ENCODE measurements around the gene AMMECR1. TPM values are rescaled to one million over a fixed set of nuclear protein-coding genes. Genes with fewer than 3 reads are reported as not detected.
A peak's percentile ranks its signal among the peaks of the same experiment; 100 is the strongest.

AMMECR1 gene
- total and polyA plus RNA-seq, 2 of the 8 experiments (the other 6 are each of a cell fraction or from before 2014, with no cell fraction given), result 10.2 to 21.2 TPM

- Histone ChIP-seq H3K14ac (ENCODE audit: insufficient read length) (no peak overlapping the region), H2AFZ (ENCODE audit: low read length) (no peak overlapping the region), H2BK120ac (replicated peaks; ENCODE audit: low read depth, low read length) (no peak overlapping the region), H4K20me1 (replicated peaks in 1 of 2; ENCODE audit: control insufficient read depth in 1 of 2, insufficient read depth in 2 of 2, low read length in 2 of 2) (no peaks in the 10 kb centered on the region), H3K9ac (replicated peaks in 1 of 4; ENCODE audit: extremely low read depth in 1 of 4, low read depth in 3 of 4, low read length in 3 of 4) (no peak overlapping the region), H3K4ac (replicated peaks; ENCODE audit: insufficient read length, low read depth, low read length) (no peak overlapping the region), H3K36me3 (ENCODE audit: control insufficient read depth in 2 of 4, insufficient read depth in 4 of 4, low read length in 3 of 4) (no peaks in the 10 kb centered on the region), H3K23me2 (ENCODE audit: low read depth, low read length) (no peaks in the 10 kb centered on the region), H3K79me1 (ENCODE audit: low read depth, low read length) (no peaks in the 10 kb centered on the region), H3K18ac (ENCODE audit: extremely low read depth, low read length) (no peak overlapping the region), H3K27me3 (replicated peaks in 1 of 4; ENCODE audit: control insufficient read depth in 3 of 4, extremely low read depth in 1 of 4, insufficient read depth in 3 of 4, low read length in 3 of 4) (no peaks in the 10 kb centered on the region), H3K56ac (replicated peaks; ENCODE audit: insufficient read length, low read depth, low read length) (no peak overlapping the region), H3K9me3 (ENCODE audit: insufficient read depth in 2 of 2, low read depth in 1 of 2, low read length in 1 of 2) (no peaks in the 10 kb centered on the region), H3K4me3 (ENCODE audit: extremely low read depth in 1 of 4, insufficient read depth in 2 of 4, low read depth in 3 of 4, low read length in 4 of 4) (no peak overlapping the region), H2BK15ac (ENCODE audit: low read length) (no peak overlapping the region), H4K91ac (replicated peaks; ENCODE audit: insufficient read length, low read length) (no peak overlapping the region), H3K27ac (ENCODE audit: low read depth, low read length) (no peak overlapping the region), H4K8ac (ENCODE audit: extremely low read depth, insufficient read depth, low read length) (no peak overlapping the region), H2BK12ac (ENCODE audit: low read depth, low read length) (no peak overlapping the region), H2BK20ac (ENCODE audit: low read length) (no peak overlapping the region), H2AK5ac (ENCODE audit: low read depth, low read length) (no peak overlapping the region), H4K5ac (ENCODE audit: insufficient read length, low read depth, low read length) (no peak overlapping the region), H3K23ac (ENCODE audit: insufficient read length) (no peak overlapping the region), H3K79me2 (ENCODE audit: control insufficient read depth in 1 of 2, insufficient read depth in 2 of 2, low read length in 2 of 2) (peaks cover 0 to 11% of the 10 kb centered on the region in 2 experiments; a peak in 2 of 4 replicates), H3K4me2 (ENCODE audit: insufficient read depth in 1 of 2, low read depth in 2 of 2, low read length in 2 of 2) (no peak overlapping the region), H2BK5ac (ENCODE audit: low read depth, low read length) (no peak overlapping the region), H3K4me1 (replicated peaks in 1 of 4; ENCODE audit: control insufficient read depth in 3 of 4, insufficient read depth in 4 of 4, low read length in 3 of 4) (peaks cover 0 to 3% (median 0%) of the 10 kb centered on the region in 4 experiments; a peak in 1 of 7 replicates)
- TF ChIP-seq MAFK (IDR thresholded peaks at IDR 0.05; ENCODE audit: low read depth, low read length) (peak; percentile 84), HDAC6 (IDR thresholded peaks at IDR 0.05; ENCODE audit: low read depth, low read length) (no peak)
- 100% methylated on average over 1 of the region's 1 CpG; no CpG with 5 or more reads in 1 of the 2 experiments for WGBS, 2 experiments (ENCODE audit: extremely low coverage in 1 of 2, insufficient coverage in 1 of 2, insufficient read length in 1 of 2, insufficient replicate concordance in 2 of 2, low coverage in 1 of 2, low lambda C conversion rate in 2 of 2, missing lambda C conversion rate in 1 of 2)
- FAIRE-seq (no peak), DNase-seq (ENCODE audit: low read depth in 1 of 2, low spot score in 2 of 2) (no peak)
- CTCF ChIA-PET (ENCODE audit: partially characterized antibody), result interaction anchor here (0.6 kb wide), 1 partner anchor 11 kb away, joined by 3 read pairs; no protein-coding TSS in a partner anchor
- POLR2A ChIA-PET (ENCODE audit: partially characterized antibody), result interaction anchor here (1.8 kb wide), 1 partner anchor 19 kb away, joined by 4 read pairs; no protein-coding TSS in a partner anchor
These were observed 69.3 kb downstream of the AMMECR1 start for GRCh38 chrX:110248578-110248977.
